Activated CD8-positive, alpha-beta T cell treated with anti-CD3 and anti-CD28 coated beads, Interleukin-2, amount 10 ng/mL, durations not matched to agents 7 days and 5 days (primary cell): Measurements from ENCODE around the gene UGT2A1. TPM values are rescaled to one million over a fixed set of nuclear protein-coding genes. Genes with fewer than 3 reads are reported as not detected.

Source experiments
- ATAC-seq: fragments of 150-1000 bp; cut with Tn5 transposase; one replicate; pipeline ENCODE4 v1.10.0; 2021; ENCODE audit warnings: moderate library complexity
- CTCF ChIA-PET: fragments of 350-600 bp; sonication (Branson Sonifier 250); formaldehyde crosslinking; loops from one replicate; lab custom pipeline; 2021; ENCODE audit warnings: antibody characterized with exemption; lab: Charles Lee
- POLR2A ChIA-PET: fragments of 350-600 bp; sonication (Branson Sonifier 250); formaldehyde crosslinking; loops from one replicate; lab custom pipeline; 2021; ENCODE audit warnings: antibody characterized with exemption; lab: Charles Lee
- DNase-seq: peaks from one replicate; pipeline ENCODE4 v3.0.0-alpha.2; 2020
- H3K27ac Mint-ChIP-seq: one replicate; pipeline ENCODE4 v1.8.0; 2021; ENCODE audit warnings: mild to moderate bottlenecking, mixed read lengths
- H3K27me3 Mint-ChIP-seq: one replicate; pipeline ENCODE4 v1.8.0; 2021; ENCODE audit warnings: low read depth, mixed read lengths
- H3K36me3 Mint-ChIP-seq: one replicate; pipeline ENCODE4 v1.8.0; 2021; ENCODE audit warnings: low read depth, mixed read lengths
- H3K4me1 Mint-ChIP-seq: one replicate; pipeline ENCODE4 v1.8.0; 2021; ENCODE audit warnings: low read depth, mixed read lengths
- H3K4me3 Mint-ChIP-seq: one replicate; pipeline ENCODE4 v1.8.0; 2021; ENCODE audit warnings: mild to moderate bottlenecking, mixed read lengths
- H3K9me3 Mint-ChIP-seq: one replicate; pipeline ENCODE4 v1.8.0; 2022; ENCODE audit warnings: mixed read lengths; ENCODE audit not compliant: insufficient read depth
- total RNA-seq, 2 experiments: library from RNA; stranded (reverse); gene quantifications; one replicate each; pipeline ENCODE4 v1.2.3, GENCODE V29; 2021

The UGT2A1 gene
- total RNA-seq, 2 experiments from 2014 or later, result not detected

GRCh38 chr4:69649629-69650028, 3.4 kb downstream of the UGT2A1 start:
- ChIA-PET CTCF (no interaction called here), POLR2A (no interaction called here)
- Mint-ChIP-seq H3K27ac (no peak overlapping the region), H3K27me3 (no peaks in the 10 kb centered on the region), H3K36me3 (no peaks in the 10 kb centered on the region), H3K4me1 (no peaks in the 10 kb centered on the region), H3K9me3 (no peaks in the 10 kb centered on the region), H3K4me3 (no peak overlapping the region)
- ATAC-seq (no peak), DNase-seq (no peak)

- Mint-ChIP-seq H3K9me3 (no peaks in the 10 kb centered on the region), H3K36me3 (no peaks in the 10 kb centered on the region), H3K4me1 (no peaks in the 10 kb centered on the region), H3K4me3 (no peak overlapping the region), H3K27ac (no peak overlapping the region), H3K27me3 (no peaks in the 10 kb centered on the region)
- DNase-seq, result no peak
- ATAC-seq, result no peak
- ChIA-PET CTCF (no interaction called here), POLR2A (no interaction called here)
These were observed 3.8 kb downstream of the UGT2A1 start for GRCh38 chr4:69649207-69649606.

DNA sequence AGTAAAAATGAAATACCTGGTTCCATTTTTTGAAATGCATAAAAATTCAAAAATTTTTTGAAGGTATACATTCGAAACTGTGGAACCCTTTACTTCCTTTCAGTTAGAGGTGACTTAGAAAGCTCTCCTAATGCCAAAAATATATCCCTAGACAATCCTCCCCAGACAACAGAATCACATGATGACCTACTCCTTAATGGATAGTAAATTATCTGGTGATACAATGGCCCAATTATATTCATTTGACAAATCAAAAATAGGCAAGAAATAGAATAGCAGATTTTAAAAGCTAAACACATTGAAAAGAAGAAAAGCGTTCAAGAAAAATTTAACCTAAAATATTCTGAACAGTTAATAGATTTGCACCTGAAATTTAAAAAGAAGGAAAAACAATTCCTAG, 10.1 kb downstream of the UGT2A1 start:
- Mint-ChIP-seq H3K4me1 (no peaks in the 10 kb centered on the region), H3K4me3 (no peak overlapping the region), H3K36me3 (no peaks in the 10 kb centered on the region), H3K27me3 (no peaks in the 10 kb centered on the region), H3K27ac (no peak overlapping the region), H3K9me3 (no peaks in the 10 kb centered on the region)
- DNase-seq (no peak), ATAC-seq (no peak)
- ChIA-PET CTCF (no interaction called here), POLR2A (no interaction called here)

GRCh38 chr4:69640289-69640688, 12.8 kb downstream of the UGT2A1 start:
- DNase-seq (no peak), ATAC-seq (no peak)
- Mint-ChIP-seq H3K27me3 (no peaks in the 10 kb centered on the region), H3K27ac (no peak overlapping the region), H3K36me3 (no peaks in the 10 kb centered on the region), H3K4me3 (no peak overlapping the region), H3K9me3 (no peaks in the 10 kb centered on the region), H3K4me1 (no peaks in the 10 kb centered on the region)
- ChIA-PET CTCF (no interaction called here), POLR2A (no interaction called here)

DNA sequence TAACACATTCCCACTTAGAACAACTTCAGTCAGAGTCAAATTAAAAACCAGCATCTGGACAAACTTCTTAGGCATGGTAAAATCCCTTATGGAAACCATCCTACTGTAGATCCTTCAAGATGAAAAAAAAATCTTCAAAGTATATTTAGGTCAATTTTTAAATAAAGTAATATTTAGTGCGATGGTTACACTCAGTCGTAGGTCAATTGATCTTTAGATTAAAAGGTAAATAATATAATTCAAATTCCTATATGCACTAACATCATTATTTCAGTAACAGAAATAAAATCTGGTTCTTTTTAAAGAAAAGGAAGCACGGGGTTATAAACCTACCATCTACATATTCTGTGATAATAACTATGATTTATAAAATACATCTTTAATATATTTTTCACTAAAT, 13.5 kb downstream of the UGT2A1 start, which contains the start of gene UGT2A2:
Gene UGT2A2 (minus strand): TSS at position 101 of the 400 bp plus-strand sequence. CDS start 2 bp downstream, at position 99.
- ChIA-PET POLR2A (no interaction called here), CTCF (no interaction called here)
- ATAC-seq, result no peak
- H3K4me1 Mint-ChIP-seq, result no peaks in the 10 kb centered on the region
- H3K9me3 Mint-ChIP-seq, result no peaks in the 10 kb centered on the region
- H3K27ac Mint-ChIP-seq, result no peak within 1 kb of the TSS
- no peak for DNase-seq
- H3K4me3 Mint-ChIP-seq, result no peak within 1 kb of the TSS
- no peaks in the 10 kb centered on the region for H3K36me3 Mint-ChIP-seq
- no peaks in the 10 kb centered on the region for H3K27me3 Mint-ChIP-seq

DNA sequence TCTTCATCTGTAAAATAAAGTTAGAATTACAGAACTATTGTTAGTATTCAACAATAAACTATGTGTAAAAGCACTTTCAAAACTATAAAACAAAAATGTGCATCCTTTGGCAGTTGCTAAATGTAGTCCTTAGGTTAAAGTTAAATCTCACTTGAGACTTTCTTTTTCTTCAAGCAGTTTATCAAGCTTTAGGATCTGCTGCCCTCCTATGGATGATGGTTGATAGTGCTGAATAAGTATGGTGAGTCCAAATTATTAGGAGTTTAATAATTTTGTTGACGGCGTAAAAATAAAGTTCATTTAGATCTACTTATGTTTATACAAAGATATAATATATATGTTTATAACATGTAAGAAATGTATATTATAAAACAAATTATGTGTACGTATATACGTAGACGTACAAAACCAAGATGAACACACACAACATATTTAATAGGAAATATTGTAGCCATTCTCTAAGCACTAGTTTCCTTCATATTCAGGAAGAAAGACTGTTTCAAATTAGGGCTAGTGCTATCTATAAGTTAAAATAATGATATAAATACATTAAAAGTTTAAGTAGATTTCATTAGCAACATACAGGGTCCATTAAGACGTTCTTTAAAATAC, 35.9 kb downstream of the UGT2A1 start:
- ATAC-seq (no peak), DNase-seq (no peak)
- H3K27me3 Mint-ChIP-seq, result no peaks in the 10 kb centered on the region
- no peaks in the 10 kb centered on the region for H3K9me3 Mint-ChIP-seq
- POLR2A ChIA-PET, result no interaction called here
- H3K36me3 Mint-ChIP-seq, result no peaks in the 10 kb centered on the region
- H3K4me1 Mint-ChIP-seq, result no peaks in the 10 kb centered on the region
- H3K27ac Mint-ChIP-seq, result no peak overlapping the region
- CTCF ChIA-PET, result no interaction called here
- no peak overlapping the region for H3K4me3 Mint-ChIP-seq

DNA sequence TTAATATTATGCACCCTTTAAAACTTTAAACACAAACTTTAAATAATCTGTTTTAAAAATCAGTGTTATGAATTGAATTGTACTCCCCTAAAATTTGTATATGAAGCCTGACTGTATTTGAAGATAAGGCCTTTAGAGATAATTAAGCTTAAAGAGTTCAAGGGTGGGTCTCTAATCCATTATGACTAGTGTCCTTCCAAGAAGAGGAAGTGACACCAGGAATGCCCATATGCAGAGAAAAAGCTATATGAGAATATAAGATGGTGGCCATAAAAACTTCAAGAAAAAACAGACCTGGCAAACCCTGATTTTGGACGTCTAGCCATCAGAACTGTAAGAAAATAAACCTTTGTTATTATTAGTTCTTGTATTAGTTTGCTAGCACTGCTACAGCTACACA, 42.6 kb downstream of the UGT2A1 start:
- Mint-ChIP-seq H3K9me3 (no peaks in the 10 kb centered on the region), H3K27me3 (no peaks in the 10 kb centered on the region), H3K27ac (no peak overlapping the region), H3K4me1 (no peaks in the 10 kb centered on the region), H3K4me3 (no peak overlapping the region), H3K36me3 (no peaks in the 10 kb centered on the region)
- no peak for ATAC-seq
- POLR2A ChIA-PET, result no interaction called here
- CTCF ChIA-PET, result no interaction called here
- DNase-seq, result no peak

DNA sequence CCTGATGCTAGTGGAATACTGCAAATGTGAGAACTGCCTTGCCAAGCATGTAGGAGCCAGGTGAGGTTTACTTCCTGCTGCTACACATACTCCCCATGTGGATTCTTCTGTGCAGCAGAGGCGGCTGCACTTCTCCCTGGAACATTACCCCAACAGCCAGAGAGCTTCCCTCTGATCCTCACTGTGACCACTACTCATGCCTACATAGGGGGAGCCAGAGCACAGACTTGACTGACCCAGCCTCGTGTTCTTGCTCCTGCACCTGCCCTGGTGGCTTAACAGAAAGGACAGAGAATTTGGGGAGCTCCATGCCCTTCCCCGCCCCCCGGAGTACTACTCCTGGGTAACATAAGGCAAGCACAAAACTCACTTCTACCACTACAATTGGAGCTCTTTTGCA, 52.0 kb downstream of the UGT2A1 start:
- ChIA-PET CTCF (no interaction called here), POLR2A (no interaction called here)
- no peaks in the 10 kb centered on the region for H3K27me3 Mint-ChIP-seq
- H3K9me3 Mint-ChIP-seq, result no peaks in the 10 kb centered on the region
- ATAC-seq, result no peak
- H3K36me3 Mint-ChIP-seq, result no peaks in the 10 kb centered on the region
- no peak overlapping the region for H3K4me3 Mint-ChIP-seq
- DNase-seq, result no peak
- no peak overlapping the region for H3K27ac Mint-ChIP-seq
- H3K4me1 Mint-ChIP-seq, result no peaks in the 10 kb centered on the region

DNA sequence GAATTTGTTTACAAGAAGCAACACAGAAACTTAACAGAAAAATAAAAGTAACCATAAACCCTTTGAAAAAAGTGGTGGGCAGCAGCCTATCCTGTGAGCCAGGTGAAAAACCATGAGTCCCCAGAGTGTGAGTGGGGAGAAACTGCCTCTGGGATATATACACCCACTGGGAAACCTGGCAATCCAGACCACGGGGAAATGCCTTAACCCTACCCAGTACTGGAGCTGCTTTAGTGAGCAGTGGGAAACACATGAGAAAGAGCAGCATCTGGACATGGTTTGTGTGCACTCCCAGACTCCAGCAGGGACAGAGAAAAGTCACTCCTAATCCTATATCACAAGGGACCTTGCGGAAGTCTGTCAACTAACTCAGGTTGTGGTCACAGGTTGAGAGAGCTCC, 53.0 kb downstream of the UGT2A1 start:
- no peaks in the 10 kb centered on the region for H3K27me3 Mint-ChIP-seq
- H3K9me3 Mint-ChIP-seq, result no peaks in the 10 kb centered on the region
- ChIA-PET POLR2A (no interaction called here), CTCF (no interaction called here)
- H3K27ac Mint-ChIP-seq, result no peak overlapping the region
- no peaks in the 10 kb centered on the region for H3K36me3 Mint-ChIP-seq
- ATAC-seq (no peak), DNase-seq (no peak)
- no peaks in the 10 kb centered on the region for H3K4me1 Mint-ChIP-seq
- H3K4me3 Mint-ChIP-seq, result no peak overlapping the region

DNA sequence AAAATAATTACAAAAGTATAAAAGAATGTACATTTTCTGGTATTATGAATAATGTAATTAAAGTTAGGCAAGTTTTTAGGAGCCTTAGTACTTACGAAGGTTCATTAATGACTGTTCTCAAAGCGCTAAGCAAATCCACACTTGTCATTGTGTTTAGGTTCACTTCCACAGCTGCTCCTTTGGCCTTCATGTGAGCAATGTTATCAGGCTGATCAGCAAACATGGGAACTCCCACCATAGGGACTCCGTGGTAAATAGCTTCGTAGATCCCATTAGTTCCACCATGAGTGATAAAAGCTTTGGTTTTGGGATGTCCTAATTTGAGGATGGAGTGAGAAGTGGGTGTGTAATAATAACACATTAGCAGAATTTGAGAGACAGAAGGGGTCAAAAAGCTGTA, 58.7 kb downstream of the UGT2A1 start:
- H3K27me3 Mint-ChIP-seq, result no peaks in the 10 kb centered on the region
- no peaks in the 10 kb centered on the region for H3K36me3 Mint-ChIP-seq
- H3K4me1 Mint-ChIP-seq, result no peaks in the 10 kb centered on the region
- no peak overlapping the region for H3K4me3 Mint-ChIP-seq
- H3K27ac Mint-ChIP-seq, result no peak overlapping the region
- ATAC-seq, result no peak
- POLR2A ChIA-PET, result no interaction called here
- CTCF ChIA-PET, result no interaction called here
- no peaks in the 10 kb centered on the region for H3K9me3 Mint-ChIP-seq
- no peak for DNase-seq

GRCh38 chr4:69591364-69591763, 61.7 kb downstream of the UGT2A1 start:
- no peaks in the 10 kb centered on the region for H3K9me3 Mint-ChIP-seq
- H3K27me3 Mint-ChIP-seq, result no peaks in the 10 kb centered on the region
- H3K36me3 Mint-ChIP-seq, result no peaks in the 10 kb centered on the region
- ChIA-PET POLR2A (no interaction called here), CTCF (no interaction called here)
- ATAC-seq (no peak), DNase-seq (no peak)
- H3K4me3 Mint-ChIP-seq, result no peak overlapping the region
- H3K4me1 Mint-ChIP-seq, result no peaks in the 10 kb centered on the region
- H3K27ac Mint-ChIP-seq, result no peak overlapping the region

DNA sequence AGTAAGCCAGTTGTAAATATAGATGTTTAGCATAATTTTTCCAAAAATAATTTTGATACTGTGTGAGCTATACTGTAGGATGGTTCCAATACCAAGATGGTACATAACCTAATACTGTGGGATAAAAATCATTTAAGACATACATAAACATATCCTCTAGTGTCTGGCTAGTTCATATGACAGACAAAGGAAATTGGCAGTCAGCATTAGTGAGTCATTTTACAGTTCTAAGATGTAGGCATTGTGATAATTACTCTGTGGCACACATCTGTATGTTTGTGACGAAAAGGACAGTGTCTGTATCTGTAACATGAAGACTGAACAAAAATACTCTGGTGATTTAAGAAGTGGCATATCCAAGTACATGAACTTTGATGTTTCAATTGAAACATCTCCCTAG, 63.2 kb downstream of the UGT2A1 start:
- Mint-ChIP-seq H3K4me3 (no peak overlapping the region), H3K27ac (no peak overlapping the region), H3K9me3 (no peaks in the 10 kb centered on the region), H3K36me3 (no peaks in the 10 kb centered on the region), H3K27me3 (no peaks in the 10 kb centered on the region), H3K4me1 (no peaks in the 10 kb centered on the region)
- ChIA-PET POLR2A (no interaction called here), CTCF (no interaction called here)
- DNase-seq (no peak), ATAC-seq (no peak)

GRCh38 chr4:69584135-69584534, 68.9 kb downstream of the UGT2A1 start:
- H3K4me3 Mint-ChIP-seq, result no peak overlapping the region
- ChIA-PET POLR2A (no interaction called here), CTCF (no interaction called here)
- ATAC-seq, result no peak
- DNase-seq, result no peak
- no peak overlapping the region for H3K27ac Mint-ChIP-seq
- H3K9me3 Mint-ChIP-seq, result no peaks in the 10 kb centered on the region
- no peaks in the 10 kb centered on the region for H3K36me3 Mint-ChIP-seq
- H3K27me3 Mint-ChIP-seq, result no peaks in the 10 kb centered on the region
- no peaks in the 10 kb centered on the region for H3K4me1 Mint-ChIP-seq
